ENCODE results near the gene DPYD.

DNA sequence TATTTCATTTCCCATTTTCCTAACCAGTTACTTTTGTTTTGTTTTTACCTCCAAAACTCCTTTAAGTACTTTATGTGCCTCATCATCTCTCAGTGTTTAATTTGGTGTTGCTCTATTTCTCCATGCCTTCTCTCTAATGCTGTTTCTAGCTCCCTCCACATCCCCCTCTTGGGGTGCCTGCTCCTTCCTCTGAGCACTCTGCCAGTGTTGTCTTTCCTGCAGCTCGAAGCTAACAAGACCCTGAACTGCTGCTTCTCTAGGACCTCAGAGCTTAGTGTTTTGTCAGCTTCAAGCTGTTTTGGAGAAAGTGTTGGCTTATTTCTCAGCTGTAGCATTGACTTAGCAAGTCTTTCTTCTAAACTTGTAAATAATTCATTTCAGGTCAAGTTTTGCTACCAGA, 290.6 kb downstream of the DPYD start:
- TF ChIP-seq YY1 (IDR thresholded peaks at IDR 0.05; ENCODE audit: insufficient read depth, insufficient read length) (no peak), SUZ12 (IDR thresholded peaks at IDR 0.05; ENCODE audit: extremely low read depth, insufficient read depth, insufficient read length) (no peak)
